K562 (cell line): ENCODE measurements around the gene EXTL1. TPM values are rescaled to one million over a fixed set of nuclear protein-coding genes. Genes with fewer than 3 reads are reported as not detected.

Experiments used
- ATF1 ChIP-seq, 2 experiments: fragments of 450-650 bp in 1 of 2; IDR thresholded peaks; 2 replicates each; pipeline ENCODE4 v1.6.1; 2016; ENCODE audit warnings: missing compliant biosample characterization in 1 of 2, missing genetic modification characterization in 1 of 2
- FOS ChIP-seq: IDR thresholded peaks from 3 replicates; pipeline ENCODE4 v1.6.1; 2011; ENCODE audit not compliant: insufficient read length; ENCODE audit errors: extremely low read depth
- FOSL1 ChIP-seq: fragments of 200-800 bp; sonication (Bioruptor generic); conservative IDR thresholded peaks from 2 replicates; pipeline ENCODE4 v1.6.1; 2016; ENCODE audit warnings: missing genetic modification characterization, missing compliant biosample characterization
- HMGN3 ChIP-seq: IDR thresholded peaks from 2 replicates; pipeline ENCODE4 v1.6.1; 2011; ENCODE audit warnings: borderline replicate concordance, low read depth, mild to moderate bottlenecking, mixed read lengths, low read length; ENCODE audit not compliant: insufficient read length; ENCODE audit errors: extremely low read depth
- KDM2B ChIP-seq: fragments of 250-450 bp; sonication (Bioruptor Pico); IDR thresholded peaks from 2 replicates; pipeline ENCODE4 v1.8.0; 2021; ENCODE audit warnings: mild to moderate bottlenecking, moderate library complexity
- MAFG ChIP-seq: fragments of 450-650 bp; conservative IDR thresholded peaks from 2 replicates; pipeline ENCODE4 v1.6.1; 2016; ENCODE audit warnings: missing genetic modification characterization, missing compliant biosample characterization
- NCOA4 ChIP-seq: fragments of 450-650 bp; IDR thresholded peaks from 2 replicates; pipeline ENCODE4 v1.6.1; 2018; ENCODE audit warnings: mild to moderate bottlenecking; ENCODE audit not compliant: partially characterized antibody
- NELFE ChIP-seq: IDR thresholded peaks from 2 replicates; pipeline ENCODE4 v1.6.1; 2011; ENCODE audit warnings: mild to moderate bottlenecking; ENCODE audit not compliant: insufficient read depth, insufficient read length
- PML ChIP-seq: IDR thresholded peaks from 2 replicates; pipeline ENCODE4 v1.6.1; 2012; ENCODE audit warnings: low read length, inconsistent platforms
- SMAD1 ChIP-seq: fragments of 150-350 bp; IDR thresholded peaks from 2 replicates; pipeline ENCODE4 v1.6.1; 2014; ENCODE audit warnings: low read length, low read depth; ENCODE audit not compliant: partially characterized antibody
- SNIP1 ChIP-seq: fragments of 450-650 bp; IDR thresholded peaks from 2 replicates; pipeline ENCODE4 v1.7.1; 2017; ENCODE audit warnings: low read depth, mild to moderate bottlenecking
- ZKSCAN1 ChIP-seq: fragments of 150-350 bp; IDR thresholded peaks from 2 replicates; pipeline ENCODE4 v1.6.1; 2016; ENCODE audit warnings: low read depth, low read length
- ZNF12 ChIP-seq: sonication (generic); formaldehyde crosslinking; IDR thresholded peaks from 2 replicates; pipeline ENCODE4 v1.4.0; 2020; ENCODE audit warnings: mild to moderate bottlenecking, missing genetic modification reagents
- ZNF124 ChIP-seq: sonication (generic); formaldehyde crosslinking; IDR thresholded peaks from 2 replicates; pipeline ENCODE4 v1.8.1; 2022; ENCODE audit warnings: missing genetic modification reagents
- ZNF586 ChIP-seq: fragments of 450-650 bp; formaldehyde crosslinking; conservative IDR thresholded peaks from 2 replicates; pipeline ENCODE4 v1.4.0; 2020; ENCODE audit warnings: mild to moderate bottlenecking, moderate library complexity
- polyA plus RNA-seq, 8 experiments: library from polyadenylated mRNA; depleted of rRNA in 4 of 8; stranded (reverse) in 5 of 8; unstranded in 3 of 8; fragments of >200 nt; fragmentation: Nextera tagmentation in 2 of 8; fragmentation: Illumina TruSeq in 1 of 8; extraction: Ambion mirVana in 2 of 8; extraction: Trizol in 1 of 8; gene quantifications; 2 replicates each; pipeline versions ENCODE4 v1.2.1 to v1.2.3, GENCODE V29; 2011 to 2014; ENCODE audit warnings: inconsistent platforms in 1 of 8, missing spikeins in 1 of 8
- total RNA-seq, 7 experiments: library from RNA; depleted of rRNA in 6 of 7; stranded (reverse); fragments of >200 nt in 6 of 7; fragmentation: Illumina TruSeq in 2 of 7; extraction: Trizol in 2 of 7; gene quantifications; 2 replicates each; pipeline versions ENCODE4 v1.2.1 to v1.2.3, GENCODE V29; 2011 to 2021; ENCODE audit warnings: low replicate concordance in 1 of 7
- TF ChIP-seq, protein P1 (sequence below): fragments of 250-450 bp; sonication (Bioruptor Pico); IDR thresholded peaks from 2 replicates; pipeline ENCODE4 v1.5.0; 2021; ENCODE audit warnings: mild to moderate bottlenecking, moderate library complexity
- TF ChIP-seq, protein P2 (sequence below): fragments of 450-650 bp; IDR thresholded peaks from 2 replicates; pipeline ENCODE4 v1.6.1; 2016
- TF ChIP-seq, protein P3 (sequence below): fragments of 450-650 bp; formaldehyde crosslinking; IDR thresholded peaks from 2 replicates; pipeline ENCODE4 v1.4.0; 2020; ENCODE audit warnings: mild to moderate bottlenecking, moderate library complexity
- TF ChIP-seq, protein P4 (sequence below): sonication (generic); IDR thresholded peaks from 2 replicates; pipeline ENCODE4 v1.6.1; 2016
- TF ChIP-seq, protein P5 (sequence below): fragments of 250-450 bp; sonication (Bioruptor Pico); IDR thresholded peaks from 2 replicates; pipeline ENCODE4 v1.5.1; 2021; ENCODE audit warnings: mild to moderate bottlenecking

Gene EXTL1
- total and polyA plus RNA-seq, 9 of the 15 experiments (the other 6 are each of a cell fraction or from before 2014, with no cell fraction given): 0.04 to 0.23 (median 0.08) TPM; not detected in 3

DNA sequence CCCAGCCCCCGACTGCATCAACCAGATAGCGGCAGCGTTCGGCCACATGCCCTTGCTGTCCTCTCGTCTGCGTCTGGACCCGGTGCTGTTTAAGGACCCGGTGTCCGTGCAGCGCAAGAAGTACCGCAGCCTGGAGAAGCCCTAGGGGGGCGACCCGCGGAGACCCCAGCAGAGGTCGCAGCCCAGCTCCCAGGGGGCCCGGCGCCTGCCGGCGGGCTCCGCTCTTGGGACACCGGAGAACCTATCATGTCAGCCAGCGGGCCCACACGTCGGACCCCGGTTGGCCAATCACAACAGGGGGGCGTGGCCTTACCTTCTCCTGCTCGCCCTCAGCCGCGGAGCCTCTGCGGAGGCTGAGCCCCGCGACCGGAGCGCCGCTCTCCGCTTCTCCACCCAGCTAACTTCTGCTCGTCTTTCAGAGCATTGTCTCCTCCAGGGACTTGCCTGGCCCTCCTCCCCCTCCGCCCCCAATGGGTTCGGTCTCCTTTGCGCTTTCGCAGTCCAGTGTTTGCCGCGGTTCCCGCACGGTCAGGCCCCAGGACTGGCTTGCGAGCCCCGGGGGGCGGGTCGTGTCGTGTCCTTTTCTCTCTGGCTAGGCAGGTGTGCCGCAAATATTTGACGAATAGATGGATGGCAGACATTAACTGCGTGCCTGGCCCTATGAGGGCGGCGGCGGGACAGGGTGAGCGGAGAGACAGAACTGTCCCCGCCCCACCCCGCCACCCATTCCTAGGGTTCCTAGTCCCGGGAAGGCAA is 13.8 kb downstream of the EXTL1 start (continued):
- TF ChIP-seq, protein P1, sequence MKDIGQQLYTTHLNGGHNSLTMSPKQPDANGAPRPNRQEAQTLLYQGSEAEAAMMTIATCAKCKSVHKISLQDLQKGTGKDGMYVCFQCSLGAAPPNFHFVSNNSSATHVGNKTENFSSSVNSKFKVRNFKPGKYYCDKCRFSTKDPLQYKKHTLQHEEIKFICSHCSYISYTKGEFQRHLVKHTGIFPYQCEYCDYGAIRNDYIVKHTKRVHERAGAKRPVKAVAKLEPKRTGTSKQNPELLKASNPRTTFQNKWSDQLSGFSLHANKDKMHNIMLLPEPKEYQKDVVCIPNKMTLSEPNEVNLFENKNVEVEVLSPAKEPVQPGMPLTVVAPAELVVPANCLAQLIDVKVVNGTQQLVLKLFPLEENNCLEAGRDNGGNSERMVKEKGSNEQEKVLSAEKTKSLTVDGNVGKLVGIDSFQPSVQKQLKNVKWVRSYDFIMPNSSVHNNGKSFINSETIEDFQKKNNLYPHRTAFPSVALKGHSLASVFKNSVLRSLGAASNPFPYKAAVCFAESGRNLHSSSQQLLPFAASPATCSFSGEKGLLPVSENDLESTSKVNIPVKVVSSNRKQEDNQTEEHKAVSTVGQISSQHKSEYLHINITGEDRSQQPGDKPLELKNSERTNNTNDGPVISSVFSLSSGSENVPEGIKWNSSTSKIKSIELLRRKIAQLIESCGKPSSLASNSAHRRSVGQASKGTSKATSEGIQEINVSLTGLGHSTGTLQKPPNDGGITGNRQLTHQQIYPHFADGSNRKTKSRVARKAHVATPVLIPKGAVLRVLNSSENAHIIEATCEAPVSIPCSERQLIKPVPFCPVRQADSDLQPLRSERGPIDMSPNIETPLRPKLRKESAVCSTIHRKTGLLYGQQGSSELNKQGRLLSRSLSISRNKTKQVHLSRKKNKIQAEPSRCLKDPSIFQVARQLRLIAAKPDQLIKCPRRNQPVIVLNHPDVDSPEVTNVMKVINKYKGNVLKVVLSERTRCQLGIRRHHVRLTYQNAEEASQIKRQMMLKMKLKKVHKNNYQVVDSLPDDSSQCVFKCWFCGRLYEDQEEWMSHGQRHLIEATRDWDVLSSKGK (CRISPR knock-in tag): no peak
- no peak for TF ChIP-seq ZNF586 (CRISPR knock-in tag)
- TF ChIP-seq, protein P2, sequence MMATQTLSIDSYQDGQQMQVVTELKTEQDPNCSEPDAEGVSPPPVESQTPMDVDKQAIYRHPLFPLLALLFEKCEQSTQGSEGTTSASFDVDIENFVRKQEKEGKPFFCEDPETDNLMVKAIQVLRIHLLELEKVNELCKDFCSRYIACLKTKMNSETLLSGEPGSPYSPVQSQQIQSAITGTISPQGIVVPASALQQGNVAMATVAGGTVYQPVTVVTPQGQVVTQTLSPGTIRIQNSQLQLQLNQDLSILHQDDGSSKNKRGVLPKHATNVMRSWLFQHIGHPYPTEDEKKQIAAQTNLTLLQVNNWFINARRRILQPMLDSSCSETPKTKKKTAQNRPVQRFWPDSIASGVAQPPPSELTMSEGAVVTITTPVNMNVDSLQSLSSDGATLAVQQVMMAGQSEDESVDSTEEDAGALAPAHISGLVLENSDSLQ: peak; percentile 68
- TF ChIP-seq ZNF124 (CRISPR knock-in tag): peak; percentile 82; the same call in 1 of the 2 replicates
- TF ChIP-seq FOS: peak; percentile 80
- TF ChIP-seq FOSL1 (tag): no peak
- no peak for TF ChIP-seq MAFG (tag)
- TF ChIP-seq SMAD1: peak; percentile 39
- TF ChIP-seq, protein P3, sequence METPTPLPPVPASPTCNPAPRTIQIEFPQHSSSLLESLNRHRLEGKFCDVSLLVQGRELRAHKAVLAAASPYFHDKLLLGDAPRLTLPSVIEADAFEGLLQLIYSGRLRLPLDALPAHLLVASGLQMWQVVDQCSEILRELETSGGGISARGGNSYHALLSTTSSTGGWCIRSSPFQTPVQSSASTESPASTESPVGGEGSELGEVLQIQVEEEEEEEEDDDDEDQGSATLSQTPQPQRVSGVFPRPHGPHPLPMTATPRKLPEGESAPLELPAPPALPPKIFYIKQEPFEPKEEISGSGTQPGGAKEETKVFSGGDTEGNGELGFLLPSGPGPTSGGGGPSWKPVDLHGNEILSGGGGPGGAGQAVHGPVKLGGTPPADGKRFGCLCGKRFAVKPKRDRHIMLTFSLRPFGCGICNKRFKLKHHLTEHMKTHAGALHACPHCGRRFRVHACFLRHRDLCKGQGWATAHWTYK: peak; percentile 54
- TF ChIP-seq ATF1 (CRISPR knock-in tag; IDR thresholded peaks at IDR 0.05): no peak
- peak; percentile 91 for TF ChIP-seq ATF1 (tag; IDR thresholded peaks at IDR 0.05)
- no peak for TF ChIP-seq NCOA4
- peak; percentile 95 for TF ChIP-seq KDM2B
- TF ChIP-seq, protein P4, sequence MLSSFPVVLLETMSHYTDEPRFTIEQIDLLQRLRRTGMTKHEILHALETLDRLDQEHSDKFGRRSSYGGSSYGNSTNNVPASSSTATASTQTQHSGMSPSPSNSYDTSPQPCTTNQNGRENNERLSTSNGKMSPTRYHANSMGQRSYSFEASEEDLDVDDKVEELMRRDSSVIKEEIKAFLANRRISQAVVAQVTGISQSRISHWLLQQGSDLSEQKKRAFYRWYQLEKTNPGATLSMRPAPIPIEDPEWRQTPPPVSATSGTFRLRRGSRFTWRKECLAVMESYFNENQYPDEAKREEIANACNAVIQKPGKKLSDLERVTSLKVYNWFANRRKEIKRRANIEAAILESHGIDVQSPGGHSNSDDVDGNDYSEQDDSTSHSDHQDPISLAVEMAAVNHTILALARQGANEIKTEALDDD: no peak
- TF ChIP-seq, protein P5, sequence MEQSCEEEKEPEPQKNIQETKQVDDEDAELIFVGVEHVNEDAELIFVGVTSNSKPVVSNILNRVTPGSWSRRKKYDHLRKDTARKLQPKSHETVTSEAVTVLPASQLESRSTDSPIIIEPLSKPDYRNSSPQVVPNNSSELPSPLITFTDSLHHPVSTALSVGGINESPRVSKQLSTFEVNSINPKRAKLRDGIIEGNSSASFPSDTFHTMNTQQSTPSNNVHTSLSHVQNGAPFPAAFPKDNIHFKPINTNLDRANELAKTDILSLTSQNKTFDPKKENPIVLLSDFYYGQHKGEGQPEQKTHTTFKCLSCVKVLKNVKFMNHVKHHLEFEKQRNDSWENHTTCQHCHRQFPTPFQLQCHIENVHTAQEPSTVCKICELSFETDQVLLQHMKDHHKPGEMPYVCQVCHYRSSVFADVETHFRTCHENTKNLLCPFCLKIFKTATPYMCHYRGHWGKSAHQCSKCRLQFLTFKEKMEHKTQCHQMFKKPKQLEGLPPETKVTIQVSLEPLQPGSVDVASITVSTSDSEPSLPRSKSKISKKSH (CRISPR knock-in tag): no peak
- no peak for TF ChIP-seq NELFE
- TF ChIP-seq PML: peak; percentile 89
- no peak for TF ChIP-seq SNIP1
- TF ChIP-seq ZNF12 (CRISPR knock-in tag): peak; percentile 80; the same call in 1 of the 2 replicates
- no peak for TF ChIP-seq ZKSCAN1
- TF ChIP-seq HMGN3: peak; percentile 69
